Activated CD8-positive, alpha-beta T cell treated with anti-CD3 and anti-CD28 coated beads for 36 hours (primary cell): ENCODE measurements around the gene PRDM16. TPM values are rescaled to one million over a fixed set of nuclear protein-coding genes. Genes with fewer than 3 reads are reported as not detected.

Experiments
- ATAC-seq: fragments of 200-7000 bp; cut with Tn5 transposase; one replicate; pipeline ENCODE4 v1.10.0; 2021; ENCODE audit warnings: mild to moderate bottlenecking, moderate library complexity
- CTCF ChIA-PET: fragments of 350-600 bp; sonication (Branson Sonifier 250); formaldehyde crosslinking; loops from one replicate; lab custom pipeline; 2021; ENCODE audit warnings: antibody characterized with exemption; lab: Charles Lee
- POLR2A ChIA-PET: fragments of 350-600 bp; sonication (Branson Sonifier 250); formaldehyde crosslinking; loops from one replicate; lab custom pipeline; 2021; ENCODE audit warnings: antibody characterized with exemption; lab: Charles Lee
- DNase-seq: peaks from one replicate; pipeline ENCODE4 v3.0.0-alpha.2; 2020
- H3K27ac Mint-ChIP-seq: one replicate; pipeline ENCODE4 v1.8.0; 2021; ENCODE audit warnings: mild to moderate bottlenecking, mixed read lengths
- H3K27me3 Mint-ChIP-seq: one replicate; pipeline ENCODE4 v1.8.0; 2021; ENCODE audit warnings: mixed read lengths
- H3K36me3 Mint-ChIP-seq: one replicate; pipeline ENCODE4 v1.8.0; 2021; ENCODE audit warnings: low read depth, mixed read lengths
- H3K4me1 Mint-ChIP-seq: one replicate; pipeline ENCODE4 v1.8.0; 2021; ENCODE audit warnings: low read depth, mixed read lengths
- H3K4me3 Mint-ChIP-seq: one replicate; pipeline ENCODE4 v1.8.0; 2021; ENCODE audit warnings: mild to moderate bottlenecking, moderate library complexity, mixed read lengths
- H3K9me3 Mint-ChIP-seq: one replicate; pipeline ENCODE4 v1.8.0; 2021; ENCODE audit warnings: mixed read lengths
- CTCF ChIP-seq: fragments of 200-600 bp; IDR thresholded peaks from one replicate; pipeline ENCODE4 v1.8.0; 2022; ENCODE audit warnings: antibody characterized with exemption, mild to moderate bottlenecking
- intact Hi-C: fragments of 100-400 bp; cut with micrococcal nuclease; formaldehyde crosslinking; loops from one replicate; pipeline ENCODE4 v1.10.0; 2022
- total RNA-seq, 2 experiments: library from RNA; stranded (reverse); gene quantifications; one replicate each; pipeline ENCODE4 v1.2.3, GENCODE V29; 2021

PRDM16 gene
- total RNA-seq, 2 experiments from 2014 or later = 0.29 to 0.49 TPM

- TF ChIP-seq CTCF = no peak
- ATAC-seq (peak; percentile 28), DNase-seq (no peak)
- no peaks in the 10 kb centered on the region for H3K9me3 Mint-ChIP-seq
- CTCF ChIA-PET = no interaction called here
- no peaks in the 10 kb centered on the region for H3K4me1 Mint-ChIP-seq
- POLR2A ChIA-PET = no interaction called here
- intact Hi-C loops = no loop called here
- H3K36me3 Mint-ChIP-seq = no peaks in the 10 kb centered on the region
- H3K27ac Mint-ChIP-seq = no peak overlapping the region
- H3K27me3 Mint-ChIP-seq = no peaks in the 10 kb centered on the region
- H3K4me3 Mint-ChIP-seq = no peak overlapping the region
Observed at GRCh38 chr1:3477241-3477995, 408.4 kb downstream of the PRDM16 start.

GRCh38 chr1:3478187-3478586 is 409.2 kb downstream of the PRDM16 start:
- Mint-ChIP-seq H3K4me3 (no peak overlapping the region), H3K4me1 (no peaks in the 10 kb centered on the region), H3K36me3 (no peaks in the 10 kb centered on the region), H3K9me3 (no peaks in the 10 kb centered on the region), H3K27ac (no peak overlapping the region), H3K27me3 (no peaks in the 10 kb centered on the region)
- DNase-seq (no peak), ATAC-seq (no peak)
- no peak for TF ChIP-seq CTCF
- intact Hi-C loops = no loop called here
- ChIA-PET POLR2A (no interaction called here), CTCF (interaction anchor here (1.0 kb wide), 1 partner anchor 13 kb away, joined by 4 read pairs; no protein-coding TSS in a partner anchor)

GRCh38 chr1:3479511-3480368 is 410.7 kb downstream of the PRDM16 start:
- no peaks in the 10 kb centered on the region for H3K4me1 Mint-ChIP-seq
- H3K36me3 Mint-ChIP-seq = no peaks in the 10 kb centered on the region
- H3K27me3 Mint-ChIP-seq = peaks cover 1% of the 10 kb centered on the region
- H3K9me3 Mint-ChIP-seq = no peaks in the 10 kb centered on the region
- DNase-seq (no peak), ATAC-seq (no peak)
- ChIA-PET POLR2A (no interaction called here), CTCF (interaction anchor here (1.4 kb wide), 1 partner anchor 11 kb away, joined by 3 read pairs; no protein-coding TSS in a partner anchor)
- H3K4me3 Mint-ChIP-seq = no peak overlapping the region
- H3K27ac Mint-ChIP-seq = no peak overlapping the region
- intact Hi-C loops = no loop called here
- TF ChIP-seq CTCF = no peak

- Mint-ChIP-seq H3K4me1 (no peaks in the 10 kb centered on the region), H3K27ac (no peak overlapping the region), H3K36me3 (no peaks in the 10 kb centered on the region), H3K9me3 (no peaks in the 10 kb centered on the region), H3K4me3 (no peak overlapping the region), H3K27me3 (peaks cover 1% of the 10 kb centered on the region)
- intact Hi-C loops = no loop called here
- DNase-seq = no peak
- CTCF ChIA-PET = interaction anchor here (1.4 kb wide), 1 partner anchor 11 kb away, joined by 3 read pairs; no protein-coding TSS in a partner anchor
- TF ChIP-seq CTCF = no peak
- POLR2A ChIA-PET = no interaction called here
- ATAC-seq = no peak
Observed at GRCh38 chr1:3480369-3480719, 411.3 kb downstream of the PRDM16 start.

GRCh38 chr1:3481046-3481445 is 412.0 kb downstream of the PRDM16 start:
- TF ChIP-seq CTCF = no peak
- ChIA-PET POLR2A (no interaction called here), CTCF (interaction anchor here (1.4 to 2.2 kb wide), 2 partner anchors 10 to 28 kb away, joined by 3 to 15 read pairs; no protein-coding TSS in a partner anchor)
- Mint-ChIP-seq H3K4me3 (no peak overlapping the region), H3K27ac (no peak overlapping the region), H3K27me3 (peaks cover 1% of the 10 kb centered on the region), H3K9me3 (no peaks in the 10 kb centered on the region), H3K36me3 (no peaks in the 10 kb centered on the region), H3K4me1 (no peaks in the 10 kb centered on the region)
- intact Hi-C loops = no loop called here
- no peak for ATAC-seq
- DNase-seq = no peak
